GF-D8 (cell line): Measurements from ENCODE around the gene TRMT2A.

ENCODE experiments used
- DNase-seq: peaks from one replicate; lab custom pipeline; 2025; lab: John Stamatoyannopoulos, UW

Gene TRMT2A

GRCh38 chr22:20132686-20133246 lies 15.7 kb upstream of the TRMT2A start:
- no peak for DNase-seq

GRCh38 chr22:20131859-20132685 lies 15.0 kb upstream of the TRMT2A start:
- DNase-seq: no peak

GRCh38 chr22:20131597-20131858 lies 14.5 kb upstream of the TRMT2A start, which contains the start of gene ZDHHC8:
Gene ZDHHC8 (plus strand): TSS chr22:20131804. CDS start chr22:20131948, 144 bp downstream.
- DNase-seq: no peak

GRCh38 chr22:20130731-20131596 lies 13.9 kb upstream of the TRMT2A start:
- no peak for DNase-seq

GRCh38 chr22:20130319-20130718 lies 13.3 kb upstream of the TRMT2A start:
- DNase-seq: no peak

GRCh38 chr22:20129747-20130014 lies 12.7 kb upstream of the TRMT2A start:
- DNase-seq: no peak

GRCh38 chr22:20128902-20129746 lies 12.1 kb upstream of the TRMT2A start:
- no peak for DNase-seq

- DNase-seq: no peak
These were observed 11.5 kb upstream of the TRMT2A start for GRCh38 chr22:20128619-20128901.

- no peak for DNase-seq
These were observed 11.0 kb upstream of the TRMT2A start for GRCh38 chr22:20127869-20128618.

- no peak for DNase-seq
These were observed 10.4 kb upstream of the TRMT2A start for GRCh38 chr22:20127318-20127868.

GRCh38 chr22:20126284-20127029 lies 9.4 kb upstream of the TRMT2A start:
- no peak for DNase-seq

GRCh38 chr22:20125201-20126174 lies 8.5 kb upstream of the TRMT2A start:
- no peak for DNase-seq

- DNase-seq: no peak
These were observed 7.2 kb upstream of the TRMT2A start for GRCh38 chr22:20124083-20124787.

- no peak for DNase-seq
These were observed 6.5 kb upstream of the TRMT2A start for GRCh38 chr22:20123366-20124082.

- no peak for DNase-seq
These were observed 4.9 kb upstream of the TRMT2A start for GRCh38 chr22:20121856-20122415.

- no peak for DNase-seq
These were observed 1.4 kb upstream of the TRMT2A start for GRCh38 chr22:20118300-20119020.

- no peak for DNase-seq
These were observed 740 bp upstream of the TRMT2A start for GRCh38 chr22:20117633-20118299.
